Natural killer cell treated with Interleukin-12 subunit alpha and Interleukin-12 subunit beta and Interleukin-15 and Interleukin-18, amount 100 ng/mL, for 72 hours (primary cell): ENCODE measurements around the gene SFT2D3. TPM values are rescaled to one million over a fixed set of nuclear protein-coding genes. Genes with fewer than 3 reads are reported as not detected.

Source experiments
- ATAC-seq, 2 donors: fragments of 150-1000 bp; cut with Tn5 transposase in 1 of 2; sonication (Bioruptor Pico), chemical (Tn5 transposase) in 1 of 2; 2 replicates each; pipeline ENCODE4 v1.10.0; 2021
- DNase-seq: peaks from one replicate; pipeline ENCODE4 v3.0.0; 2022; ENCODE audit warnings: low spot score
- H3K27ac Mint-ChIP-seq, 2 donors: 1 replicate in 1 of 2; 2 replicates in 1 of 2; pipeline ENCODE4 v1.8.0; 2022; ENCODE audit warnings: mixed read lengths in 2 of 2, mild to moderate bottlenecking in 1 of 2, moderate library complexity in 1 of 2
- H3K27me3 Mint-ChIP-seq, 2 donors: 1 replicate in 1 of 2; 2 replicates in 1 of 2; pipeline ENCODE4 v1.8.0; 2022; ENCODE audit warnings: mixed read lengths in 2 of 2
- H3K36me3 Mint-ChIP-seq: one replicate; pipeline ENCODE4 v1.8.0; 2022; ENCODE audit warnings: mixed read lengths
- H3K4me1 Mint-ChIP-seq, 2 donors: 1 replicate in 1 of 2; 2 replicates in 1 of 2; pipeline ENCODE4 v1.8.0; 2022; ENCODE audit warnings: low read depth in 2 of 2, mixed read lengths in 2 of 2, mild to moderate bottlenecking in 1 of 2
- H3K4me3 Mint-ChIP-seq: one replicate; pipeline ENCODE4 v1.8.0; 2022; ENCODE audit warnings: mixed read lengths
- H3K9me3 Mint-ChIP-seq: 2 replicates; pipeline ENCODE4 v1.8.0; 2022; ENCODE audit warnings: mixed read lengths
- total RNA-seq, 2 donors: library from RNA; stranded (reverse); gene quantifications; one replicate each; pipeline ENCODE4 v1.2.3, GENCODE V29; 2022

The SFT2D3 gene
- total RNA-seq, 2 donors from 2014 or later = 5.2 to 5.9 TPM

DNA sequence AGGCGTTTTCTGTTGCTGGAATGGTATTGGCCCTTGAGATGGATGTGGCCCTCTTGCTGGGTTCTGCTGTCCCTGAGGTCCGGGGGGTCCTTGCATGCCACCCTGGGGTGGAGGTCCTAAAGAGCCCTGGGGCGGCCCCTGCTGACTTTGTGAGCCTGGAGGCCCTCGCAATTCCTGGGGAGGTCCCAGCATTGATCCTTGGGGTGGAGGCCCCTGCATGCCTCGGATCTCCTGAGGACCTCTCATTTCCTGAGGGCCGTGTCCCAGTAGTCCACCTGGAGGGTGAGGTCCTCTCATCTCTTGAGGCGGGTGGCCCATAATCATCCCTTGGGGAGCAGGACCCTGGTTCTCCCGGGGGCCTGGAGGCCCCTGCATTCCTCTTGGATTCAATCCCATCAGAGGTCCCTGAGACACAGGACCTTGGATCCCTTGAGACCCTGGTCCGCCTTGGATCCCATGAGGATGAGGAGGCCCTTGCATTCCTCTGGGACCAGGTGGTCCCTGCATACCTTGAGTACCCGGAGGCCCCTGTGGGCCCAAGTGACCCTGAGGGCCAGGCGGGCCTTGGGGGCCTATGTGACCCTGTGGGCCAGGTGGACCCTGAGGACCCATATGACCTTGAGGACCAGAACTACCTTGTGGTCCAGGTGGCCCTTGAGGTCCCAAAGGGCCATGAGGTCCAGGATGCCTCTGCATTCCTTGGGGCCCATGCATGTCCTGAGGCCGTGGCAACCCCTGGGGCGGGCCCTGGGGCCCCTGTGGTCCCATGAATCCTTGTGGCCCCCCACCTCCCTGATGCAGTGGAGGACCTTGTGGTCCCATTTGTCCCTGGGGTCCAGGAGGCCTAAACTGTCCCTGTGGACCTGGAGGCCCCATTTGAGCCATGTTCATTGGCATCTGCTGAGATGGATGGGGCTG, 18.3 kb downstream of the SFT2D3 start:
- no peak for ATAC-seq
- peaks cover 26% of the 10 kb centered on the region for H3K36me3 Mint-ChIP-seq
- H3K9me3 Mint-ChIP-seq = no peaks in the 10 kb centered on the region

DNA sequence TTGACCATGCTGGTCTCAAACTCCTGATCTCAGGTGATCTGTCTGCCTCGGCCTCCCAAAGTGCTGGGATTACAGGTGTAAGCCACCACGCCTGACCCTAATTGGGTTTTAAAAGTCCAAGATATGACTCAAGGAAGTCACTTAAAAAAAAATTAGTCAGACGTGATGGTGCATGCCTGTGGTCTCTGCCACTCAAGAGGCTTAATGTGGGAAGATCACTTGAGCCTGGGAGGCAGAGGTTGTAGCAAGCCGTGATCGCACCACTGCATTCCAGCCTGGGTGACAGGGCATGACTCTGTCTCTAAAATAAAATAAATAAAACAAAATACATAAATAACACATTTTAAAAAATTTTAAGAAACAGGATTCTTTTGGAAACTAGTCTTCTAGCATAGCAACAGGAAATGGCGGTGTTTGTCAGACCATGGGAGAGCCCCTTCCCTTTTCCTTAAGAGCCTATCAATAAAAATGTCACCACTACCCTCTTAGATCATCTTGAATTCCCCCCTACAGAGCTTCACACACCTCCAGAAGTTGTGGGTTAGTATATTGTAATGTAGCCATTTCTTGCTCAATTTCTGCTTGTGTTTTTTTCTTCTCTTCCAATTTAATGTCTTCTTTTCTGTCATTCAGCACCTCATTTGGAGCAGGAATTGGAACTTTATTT, 20.1 kb downstream of the SFT2D3 start:
- no peak for ATAC-seq
- H3K36me3 Mint-ChIP-seq = peaks cover 22% of the 10 kb centered on the region

More for the DNA sequence above, 18.3 kb downstream of the SFT2D3 start:
- no peak overlapping the region for H3K4me3 Mint-ChIP-seq
- no peak overlapping the region for H3K27ac Mint-ChIP-seq
- no peaks in the 10 kb centered on the region for H3K27me3 Mint-ChIP-seq
- DNase-seq = no peak
- peaks cover 0 to 7% of the 10 kb centered on the region in 2 donors for H3K4me1 Mint-ChIP-seq

DNA sequence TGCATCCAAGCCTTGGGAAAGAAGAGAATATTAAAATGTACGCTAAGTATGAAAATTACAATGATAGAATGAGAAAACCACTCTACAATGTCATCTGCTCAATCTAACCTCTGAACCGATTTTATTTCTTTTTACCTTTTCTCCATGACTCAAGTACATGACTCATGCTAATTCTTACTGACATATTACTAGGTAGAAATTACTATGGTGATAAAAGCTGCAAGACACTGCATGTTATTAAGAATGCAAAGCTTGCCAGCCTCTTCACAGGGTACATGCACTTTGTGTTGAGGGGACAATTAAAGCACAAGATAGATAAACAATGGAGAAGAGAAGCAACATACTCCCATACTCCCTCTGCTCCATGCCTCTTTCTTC, 20.7 kb downstream of the SFT2D3 start:
- peaks cover 0 to 4% of the 10 kb centered on the region in 2 donors for H3K4me1 Mint-ChIP-seq
- DNase-seq (no peak), ATAC-seq (no peak)
- peaks cover 18% of the 10 kb centered on the region for H3K36me3 Mint-ChIP-seq
- H3K4me3 Mint-ChIP-seq = no peak overlapping the region
- H3K27ac Mint-ChIP-seq = no peak overlapping the region
- H3K27me3 Mint-ChIP-seq = no peaks in the 10 kb centered on the region
- no peaks in the 10 kb centered on the region for H3K9me3 Mint-ChIP-seq

More for the DNA sequence above, 20.1 kb downstream of the SFT2D3 start:
- no peaks in the 10 kb centered on the region for H3K27me3 Mint-ChIP-seq
- H3K4me3 Mint-ChIP-seq = no peak overlapping the region
- H3K27ac Mint-ChIP-seq = no peak overlapping the region
- peaks cover 0 to 4% of the 10 kb centered on the region in 2 donors for H3K4me1 Mint-ChIP-seq
- no peak for DNase-seq
- H3K9me3 Mint-ChIP-seq = no peaks in the 10 kb centered on the region

DNA sequence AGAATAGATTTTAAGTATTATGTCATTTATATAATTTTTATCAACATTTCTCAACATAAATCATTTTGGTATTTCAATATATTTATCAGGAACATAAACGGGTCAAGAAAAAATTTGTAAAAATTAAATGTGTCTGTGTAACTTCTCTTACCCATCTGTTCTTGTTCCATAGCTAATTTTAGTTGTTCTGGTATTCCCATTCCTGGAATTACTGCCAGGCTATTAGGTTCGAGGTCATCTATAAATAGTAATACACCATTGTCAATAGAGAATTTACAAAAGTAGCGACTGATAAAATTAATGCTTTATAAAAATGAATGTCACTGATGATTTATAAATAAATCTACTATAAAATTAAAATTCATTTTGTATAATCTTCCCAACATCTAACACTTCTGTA, 21.5 kb downstream of the SFT2D3 start:
- peaks cover 18% of the 10 kb centered on the region for H3K36me3 Mint-ChIP-seq
- H3K4me1 Mint-ChIP-seq = peaks cover 0 to 4% of the 10 kb centered on the region in 2 donors
- H3K4me3 Mint-ChIP-seq = no peak overlapping the region
- no peak for ATAC-seq
- DNase-seq = no peak
- H3K27me3 Mint-ChIP-seq = no peaks in the 10 kb centered on the region
- H3K27ac Mint-ChIP-seq = no peak overlapping the region
- H3K9me3 Mint-ChIP-seq = no peaks in the 10 kb centered on the region

DNA sequence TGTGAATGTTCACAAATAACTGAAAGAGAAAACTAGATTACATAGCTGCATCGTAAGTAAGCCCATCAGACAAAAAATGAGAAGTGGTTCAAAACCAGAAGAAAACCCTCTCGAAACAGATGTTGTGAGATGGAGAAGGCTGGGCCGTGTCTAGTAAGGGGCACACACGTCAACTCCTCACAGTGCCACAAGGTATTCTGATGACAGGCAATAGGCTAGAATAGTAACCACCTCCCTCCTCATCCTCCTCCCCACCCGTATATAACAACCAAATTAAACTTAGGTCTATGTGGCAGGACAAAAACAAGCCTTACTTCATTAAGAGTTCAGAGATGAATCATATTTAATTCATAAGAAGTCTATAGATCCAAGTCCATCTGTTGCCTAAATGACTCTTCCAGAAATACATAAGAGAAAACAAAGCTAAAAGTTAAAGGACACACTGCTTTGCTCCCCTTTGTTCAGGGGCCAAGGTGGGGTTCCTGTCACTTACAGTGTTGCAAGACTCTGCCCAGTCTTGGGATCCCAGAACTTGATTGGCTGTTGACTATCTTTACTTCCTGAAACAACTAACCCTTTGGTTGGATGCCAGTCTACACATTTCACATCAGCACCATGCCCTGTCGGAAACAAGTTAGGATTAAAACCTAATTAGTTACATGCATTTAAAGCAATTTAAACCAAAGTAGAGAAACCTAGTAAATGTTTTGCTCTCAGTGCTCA, 25.0 kb downstream of the SFT2D3 start:
- ATAC-seq (no peak), DNase-seq (no peak)
- Mint-ChIP-seq H3K4me1 (peaks cover 0 to 4% of the 10 kb centered on the region in 2 donors), H3K9me3 (no peaks in the 10 kb centered on the region), H3K4me3 (no peak overlapping the region), H3K27me3 (no peaks in the 10 kb centered on the region), H3K36me3 (peaks cover 18% of the 10 kb centered on the region), H3K27ac (no peak overlapping the region)

DNA sequence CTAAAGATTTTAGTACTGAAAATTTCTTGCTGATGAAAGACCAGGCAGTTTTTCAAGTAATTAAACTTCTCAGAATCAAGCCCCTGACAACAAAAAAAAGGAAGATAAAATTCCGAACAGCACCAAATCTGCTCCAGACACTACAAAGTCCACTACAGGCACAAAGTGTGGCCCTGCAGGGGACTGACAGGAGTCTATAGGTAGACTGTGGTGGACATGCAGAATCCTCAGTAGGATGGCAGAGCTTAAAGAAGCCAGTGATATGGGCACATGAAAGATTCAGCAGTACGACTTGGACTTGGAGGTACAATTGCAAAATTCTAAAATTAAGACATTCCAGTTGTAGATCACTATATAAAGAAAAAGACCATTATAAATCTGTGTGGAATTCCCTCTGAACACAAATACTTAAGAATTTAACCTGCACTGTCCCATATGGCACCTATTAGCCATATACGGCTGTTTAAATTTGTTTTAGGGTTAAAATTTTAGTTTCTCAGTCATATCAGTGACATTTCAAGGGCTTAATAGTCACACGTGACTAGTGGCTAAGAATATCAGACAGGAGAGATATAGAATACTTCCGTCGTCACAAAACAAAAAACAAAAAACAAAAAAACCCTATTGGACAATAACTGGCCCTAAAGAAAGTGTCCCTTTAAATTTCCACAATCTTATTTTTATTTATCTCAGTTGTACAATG, 32.0 kb downstream of the SFT2D3 start:
- Mint-ChIP-seq H3K4me1 (peaks cover 2 to 10% of the 10 kb centered on the region in 2 donors), H3K27me3 (no peaks in the 10 kb centered on the region), H3K9me3 (no peaks in the 10 kb centered on the region), H3K27ac (no peak overlapping the region), H3K4me3 (no peak overlapping the region), H3K36me3 (peaks cover 6% of the 10 kb centered on the region)
- DNase-seq (no peak), ATAC-seq (no peak)

DNA sequence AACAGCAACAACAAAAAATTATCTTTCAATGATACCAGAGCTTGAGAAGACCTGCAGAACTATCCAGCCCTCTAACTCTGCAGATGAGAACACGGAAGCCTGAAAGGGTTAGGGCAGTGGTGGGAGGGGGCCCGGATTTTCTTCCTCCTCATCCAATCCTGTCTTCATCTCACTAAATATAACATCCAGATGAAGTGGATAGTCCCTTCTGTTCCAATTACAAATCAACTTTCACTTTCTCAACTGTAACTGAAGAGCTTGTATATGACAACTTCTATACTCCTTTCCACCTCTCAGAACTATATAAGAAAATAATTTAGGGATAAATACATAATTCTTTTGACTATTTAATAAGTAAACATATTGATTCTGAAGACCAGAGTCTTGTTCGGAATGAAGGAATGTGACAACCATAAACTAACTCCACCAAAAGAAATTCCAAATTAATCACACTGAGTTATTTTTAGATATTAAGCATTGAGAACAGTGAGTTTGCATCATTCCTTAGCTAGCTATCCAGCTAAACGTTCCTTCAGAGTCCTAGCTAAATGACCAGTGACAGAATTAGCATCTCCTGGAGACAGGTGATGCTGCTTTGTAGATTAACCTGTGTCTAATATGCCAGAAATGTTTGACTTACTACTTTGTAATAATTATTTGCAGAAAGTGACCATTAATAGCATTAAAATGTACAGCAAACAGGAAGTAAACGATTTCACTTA, 32.7 kb downstream of the SFT2D3 start:
- Mint-ChIP-seq H3K36me3 (peaks cover 6% of the 10 kb centered on the region), H3K4me1 (peaks cover 9 to 17% of the 10 kb centered on the region in 2 donors), H3K27ac (no peak overlapping the region), H3K4me3 (no peak overlapping the region), H3K9me3 (no peaks in the 10 kb centered on the region), H3K27me3 (no peaks in the 10 kb centered on the region)
- ATAC-seq = no peak
- DNase-seq = no peak

DNA sequence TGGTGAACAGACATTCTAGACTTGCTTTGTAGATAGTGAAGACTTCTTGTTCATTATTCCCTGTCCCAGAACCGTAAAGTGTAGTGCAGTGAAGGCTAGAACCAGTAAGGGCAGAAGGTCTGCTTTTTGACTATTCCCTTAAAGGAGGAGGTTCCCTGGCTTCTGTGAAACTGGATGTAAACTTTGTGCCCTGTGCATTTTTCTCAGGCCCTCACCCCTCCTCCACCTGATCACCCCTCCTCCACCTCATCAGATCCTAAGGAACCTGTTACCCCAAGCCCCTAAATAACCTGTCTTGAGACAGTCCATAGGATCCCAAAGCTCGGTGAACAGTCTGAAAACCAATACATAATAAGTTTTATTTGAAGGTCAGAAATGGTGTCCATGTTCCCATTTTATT, 33.7 kb downstream of the SFT2D3 start:
- no peak for ATAC-seq
- Mint-ChIP-seq H3K36me3 (peaks cover 6% of the 10 kb centered on the region), H3K27me3 (no peaks in the 10 kb centered on the region), H3K4me1 (peaks cover 12 to 26% of the 10 kb centered on the region in 2 donors), H3K4me3 (no peak overlapping the region), H3K27ac (no peak overlapping the region), H3K9me3 (no peaks in the 10 kb centered on the region)
- no peak for DNase-seq

DNA sequence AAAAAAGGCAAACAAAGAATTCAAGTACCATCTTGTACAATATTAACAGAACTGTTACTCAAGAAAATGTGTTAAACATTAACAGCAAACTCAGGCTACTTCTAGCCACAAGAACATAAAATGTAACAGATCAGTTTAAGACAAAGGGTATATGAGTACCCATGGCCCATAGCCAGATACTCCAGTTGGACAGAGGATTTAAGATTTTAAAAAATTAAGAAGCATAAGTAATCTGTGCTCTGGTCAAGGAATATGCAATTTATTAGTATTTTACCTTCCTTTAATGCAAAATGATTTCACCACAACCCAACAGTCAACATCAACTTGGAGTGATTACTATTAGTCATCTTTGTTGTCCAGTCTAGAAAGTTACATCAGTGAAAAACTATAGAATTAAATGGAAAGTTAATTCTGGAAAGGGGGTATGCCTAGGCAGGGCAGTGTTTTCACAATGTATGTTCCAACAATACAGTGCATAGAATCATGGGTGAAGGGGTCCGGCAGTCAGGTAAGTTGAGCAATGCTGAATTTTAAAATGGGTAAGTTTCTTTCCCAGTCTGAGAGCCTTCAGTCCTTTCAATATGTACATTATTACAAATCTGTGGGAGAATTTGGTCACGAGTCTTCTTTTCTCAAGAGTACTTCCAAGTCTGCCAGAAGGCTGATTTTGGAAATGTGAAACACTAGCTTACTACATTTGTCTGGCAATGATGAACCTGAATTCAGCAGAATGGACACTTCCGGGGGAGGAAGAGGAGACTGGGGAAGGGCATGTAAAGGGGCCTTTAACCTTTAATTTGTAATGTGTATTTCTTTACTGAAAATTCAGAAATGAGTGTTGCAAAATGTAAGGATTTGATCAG, 34.5 kb downstream of the SFT2D3 start:
- H3K36me3 Mint-ChIP-seq = peaks cover 7% of the 10 kb centered on the region
- no peak overlapping the region for H3K27ac Mint-ChIP-seq
- H3K9me3 Mint-ChIP-seq = no peaks in the 10 kb centered on the region
- ATAC-seq (no peak), DNase-seq (no peak)
- H3K4me3 Mint-ChIP-seq = no peak overlapping the region
- peaks cover 18 to 30% of the 10 kb centered on the region in 2 donors for H3K4me1 Mint-ChIP-seq
- H3K27me3 Mint-ChIP-seq = no peaks in the 10 kb centered on the region

DNA sequence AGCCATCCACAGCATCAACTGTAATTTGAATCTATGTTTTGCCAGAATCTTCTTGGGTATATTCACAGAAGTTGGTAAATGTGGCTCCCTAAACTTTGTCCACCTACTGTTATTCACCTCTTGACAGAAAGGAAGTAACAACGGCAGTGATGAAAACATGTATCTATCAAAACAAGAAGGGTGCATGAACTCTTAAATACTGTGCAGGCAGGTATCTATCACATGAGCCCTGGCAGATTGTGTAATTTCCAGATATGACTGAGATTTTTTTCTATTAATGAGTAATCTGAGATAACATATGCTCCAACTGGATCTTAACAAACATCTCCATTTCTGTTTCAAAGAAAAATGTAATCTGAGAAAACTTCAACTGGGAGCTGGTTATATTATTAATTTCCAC, 36.6 kb downstream of the SFT2D3 start:
- Mint-ChIP-seq H3K36me3 (peaks cover 13% of the 10 kb centered on the region), H3K27me3 (no peaks in the 10 kb centered on the region), H3K4me1 (peaks cover 25 to 39% of the 10 kb centered on the region in 2 donors), H3K4me3 (no peak overlapping the region), H3K9me3 (no peaks in the 10 kb centered on the region), H3K27ac (peak overlapping the region in 1 of 2 donors; percentile 20)
- ATAC-seq (peak in 1 of 2 donors; percentile 74), DNase-seq (no peak)

DNA sequence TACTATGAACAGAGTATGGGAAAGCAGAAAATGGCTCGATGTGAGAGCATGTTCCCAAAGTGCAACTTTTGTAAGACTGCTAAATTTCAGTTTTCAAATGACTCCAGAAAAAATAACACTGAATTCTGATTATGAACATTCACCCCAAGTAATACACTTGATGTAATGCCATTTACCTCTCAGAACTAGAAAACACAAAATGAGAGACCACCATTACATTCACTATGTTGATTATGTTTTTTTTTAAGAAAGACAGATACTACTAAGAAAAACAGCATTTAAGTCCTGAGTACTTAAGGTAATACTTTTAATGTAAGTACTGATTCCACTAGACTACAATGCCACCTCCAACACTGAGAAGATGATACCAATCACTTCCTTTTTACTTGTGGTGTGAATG, 38.5 kb downstream of the SFT2D3 start:
- DNase-seq = no peak
- no peaks in the 10 kb centered on the region for H3K9me3 Mint-ChIP-seq
- no peaks in the 10 kb centered on the region for H3K27me3 Mint-ChIP-seq
- peaks cover 25 to 54% of the 10 kb centered on the region in 2 donors for H3K4me1 Mint-ChIP-seq
- no peak overlapping the region for H3K4me3 Mint-ChIP-seq
- ATAC-seq = peak in 1 of 2 donors; percentile 62
- H3K36me3 Mint-ChIP-seq = peaks cover 13% of the 10 kb centered on the region
- peak overlapping the region; percentile 55 to 75 for H3K27ac Mint-ChIP-seq

DNA sequence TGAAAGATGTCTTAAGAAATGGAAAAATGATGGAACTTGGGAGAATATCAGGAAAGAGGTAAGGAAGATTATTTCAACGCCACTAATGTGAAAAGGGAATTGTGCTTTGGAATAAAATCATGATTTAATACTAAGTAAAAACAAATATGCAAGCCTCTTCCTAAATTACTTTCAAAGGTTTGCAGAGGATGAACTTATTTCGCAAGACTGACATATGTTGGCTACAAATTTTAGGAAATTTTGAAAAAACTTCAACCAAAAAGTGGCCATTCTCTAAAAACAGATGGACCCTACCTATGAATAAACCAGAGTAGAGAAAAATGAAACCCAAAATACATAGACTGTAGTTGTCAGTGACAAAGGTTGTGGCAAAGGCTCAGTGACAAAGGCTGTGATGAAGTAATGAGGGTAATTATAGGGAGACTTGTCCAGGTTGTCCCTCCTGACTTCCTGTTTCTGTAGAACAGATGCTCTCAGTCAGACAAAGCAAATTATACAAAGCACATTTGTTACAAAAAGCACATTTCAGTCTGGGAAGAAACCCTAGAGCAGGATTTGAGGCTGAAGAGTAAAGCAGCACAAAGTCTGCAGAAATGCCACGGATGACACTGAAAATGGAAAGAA, 39.5 kb downstream of the SFT2D3 start:
- H3K4me1 Mint-ChIP-seq = peaks cover 25 to 51% of the 10 kb centered on the region in 2 donors

More for the DNA sequence above, 39.5 kb downstream of the SFT2D3 start:
- peak overlapping the region in 1 of 2 donors; percentile 75 for H3K27ac Mint-ChIP-seq
- H3K4me3 Mint-ChIP-seq = no peak overlapping the region
- H3K9me3 Mint-ChIP-seq = no peaks in the 10 kb centered on the region
- ATAC-seq (no peak), DNase-seq (no peak)
- peaks cover 12% of the 10 kb centered on the region for H3K36me3 Mint-ChIP-seq
- no peaks in the 10 kb centered on the region for H3K27me3 Mint-ChIP-seq
